IMR-90 (cell line): Measurements from ENCODE around the gene MAP2K2. TPM values are rescaled to one million over a fixed set of nuclear protein-coding genes. Genes with fewer than 3 reads are reported as not detected.

ENCODE experiments used
- NFE2L2 ChIP-seq: fragments of 150-350 bp; IDR thresholded peaks from 2 replicates; pipeline ENCODE4 v1.6.1; 2016; ENCODE audit warnings: low read depth, mild to moderate bottlenecking, low read length
- RFX5 ChIP-seq: IDR thresholded peaks from 2 replicates; pipeline ENCODE4 v1.8.0; 2012; ENCODE audit warnings: low read depth, mild to moderate bottlenecking, low read length, moderate library complexity
- polyA plus RNA-seq, 3 experiments: library from polyadenylated mRNA; depleted of rRNA; stranded (reverse); fragments of >200 nt; gene quantifications; 2 replicates each; pipeline ENCODE4 v1.2.3, GENCODE V29; 2012; ENCODE audit warnings: low replicate concordance in 1 of 3
- total RNA-seq: library from RNA; depleted of rRNA; stranded (reverse); fragments of >200 nt; gene quantifications from 2 replicates; pipeline ENCODE4 v1.2.3, GENCODE V29; 2012

MAP2K2 gene
- total and polyA plus RNA-seq, 2 of the 4 experiments (the other 2 are of a cell fraction) = 115 to 151 TPM

DNA sequence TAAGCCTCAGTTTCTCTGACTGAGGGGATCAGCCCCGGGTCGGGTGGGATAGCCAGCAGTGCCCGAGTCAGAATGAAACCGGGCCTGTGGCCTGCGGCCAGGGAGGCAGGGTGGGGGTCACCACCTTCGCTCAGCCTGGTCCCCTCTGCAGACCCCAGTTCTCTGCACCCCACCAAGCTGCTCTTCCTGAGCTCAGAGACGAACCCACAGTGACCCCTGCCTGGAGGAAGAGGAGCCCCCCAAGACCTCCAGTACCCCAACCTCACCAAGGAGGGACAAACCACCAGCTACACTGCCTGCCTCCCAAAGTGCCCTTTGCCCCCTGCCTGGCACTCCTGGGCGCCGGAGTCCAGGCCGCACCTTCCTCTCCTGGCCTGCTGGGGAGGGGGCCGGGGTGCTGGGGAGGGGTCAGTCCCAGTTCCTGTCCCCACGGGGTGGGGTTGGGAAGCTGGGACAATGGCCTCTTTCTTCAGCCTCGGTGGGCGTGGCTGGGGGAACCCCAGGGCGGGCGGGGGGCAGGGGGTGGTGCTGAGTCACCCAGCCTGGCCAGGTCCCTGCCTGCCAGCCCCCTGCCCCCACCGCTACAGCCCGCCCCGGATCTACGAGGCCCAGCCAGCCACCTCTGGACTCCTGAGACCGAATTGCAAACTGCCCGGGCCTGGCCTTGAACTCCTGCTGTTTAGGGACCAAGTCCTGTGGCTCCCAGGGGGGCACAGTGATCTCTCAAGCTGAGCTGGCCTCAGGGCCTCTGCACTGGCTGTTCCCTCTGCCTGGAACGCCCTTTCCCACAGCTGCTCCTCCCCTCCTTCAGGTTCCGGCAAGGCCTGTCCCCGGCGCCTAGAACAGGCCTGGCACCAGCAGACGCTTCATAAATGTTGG is 71.6 kb downstream of the MAP2K2 start (continued):
- TF ChIP-seq NFE2L2 = no peak
- TF ChIP-seq RFX5 = no peak
